WTC11 (cell line): ENCODE measurements around the gene WWC1. TPM values are rescaled to one million over a fixed set of nuclear protein-coding genes. Genes with fewer than 3 reads are reported as not detected.

Experiments used
- ATAC-seq: fragments of 200-7000 bp; cut with Tn5 transposase; 2 replicates; pipeline ENCODE4 v1.10.0; 2021; ENCODE audit warnings: mild to moderate bottlenecking, moderate library complexity
- CTCF ChIA-PET: fragments of 300-600 bp; sonication (Branson Sonifier 250); formaldehyde crosslinking; loops from one replicate; lab custom pipeline; 2021; ENCODE audit warnings: antibody characterized with exemption; lab: Charles Lee
- POLR2A ChIA-PET: fragments of 350-600 bp; sonication (Branson Sonifier 250); formaldehyde crosslinking; loops from one replicate; lab custom pipeline; 2021; ENCODE audit warnings: antibody characterized with exemption; lab: Charles Lee
- DNase-seq: peaks from one replicate; pipeline ENCODE4 v3.0.0; 2021; ENCODE audit warnings: low spot score
- H3K27ac Mint-ChIP-seq: 2 replicates; pipeline ENCODE4 v1.8.0; 2021; ENCODE audit warnings: mixed read lengths
- H3K27me3 Mint-ChIP-seq: 2 replicates; pipeline ENCODE4 v1.8.0; 2021; ENCODE audit warnings: low read depth, mild to moderate bottlenecking, moderate library complexity, mixed read lengths
- H3K36me3 Mint-ChIP-seq: 2 replicates; pipeline ENCODE4 v1.8.0; 2021; ENCODE audit warnings: mixed read lengths
- H3K4me1 Mint-ChIP-seq: 2 replicates; pipeline ENCODE4 v1.8.0; 2022; ENCODE audit warnings: mixed read lengths
- H3K4me3 Mint-ChIP-seq: 2 replicates; pipeline ENCODE4 v1.8.0; 2021; ENCODE audit warnings: mild to moderate bottlenecking, moderate library complexity, mixed read lengths
- H3K9me3 Mint-ChIP-seq: 2 replicates; pipeline ENCODE4 v1.8.0; 2021; ENCODE audit warnings: mixed read lengths
- AFF4 ChIP-seq: sonication (generic); formaldehyde crosslinking; IDR thresholded peaks from 2 replicates; pipeline ENCODE4 v1.8.1; 2023; ENCODE audit warnings: mild to moderate bottlenecking, missing genetic modification reagents, borderline replicate concordance
- AR ChIP-seq: fragments of 250-450 bp; sonication (Bioruptor Pico); IDR thresholded peaks from 2 replicates; pipeline ENCODE4 v1.9.0; 2021; ENCODE audit warnings: mild to moderate bottlenecking
- ATF6 ChIP-seq: sonication (generic); formaldehyde crosslinking; IDR thresholded peaks from 2 replicates; pipeline ENCODE4 v1.8.1; 2023; ENCODE audit warnings: mild to moderate bottlenecking, missing genetic modification reagents
- CBFB ChIP-seq: sonication (generic); formaldehyde crosslinking; IDR thresholded peaks from 2 replicates; pipeline ENCODE4 v1.8.1; 2022; ENCODE audit warnings: mild to moderate bottlenecking, low read depth, missing genetic modification reagents
- CREM ChIP-seq: sonication (generic); formaldehyde crosslinking; IDR thresholded peaks from 2 replicates; pipeline ENCODE4 v1.8.1; 2022; ENCODE audit warnings: mild to moderate bottlenecking, missing genetic modification reagents, moderate library complexity
- ETV6 ChIP-seq: sonication (generic); formaldehyde crosslinking; IDR thresholded peaks from 2 replicates; pipeline ENCODE4 v1.8.1; 2022; ENCODE audit warnings: mild to moderate bottlenecking, missing genetic modification reagents
- NFE2L1 ChIP-seq: sonication (generic); formaldehyde crosslinking; IDR thresholded peaks from 2 replicates; pipeline ENCODE4 v1.8.1; 2023; ENCODE audit warnings: missing genetic modification reagents
- NR1H2 ChIP-seq: sonication (generic); formaldehyde crosslinking; IDR thresholded peaks from 2 replicates; pipeline ENCODE4 v1.9.0; 2021; ENCODE audit warnings: mild to moderate bottlenecking, moderate library complexity, missing genetic modification reagents
- PREB ChIP-seq: sonication (generic); formaldehyde crosslinking; IDR thresholded peaks from 2 replicates; pipeline ENCODE4 v1.8.1; 2022; ENCODE audit warnings: mild to moderate bottlenecking, missing genetic modification reagents, moderate library complexity, borderline replicate concordance
- RORB ChIP-seq: fragments of 250-450 bp; sonication (Bioruptor Pico); IDR thresholded peaks from 2 replicates; pipeline ENCODE4 v1.9.0; 2021; ENCODE audit warnings: mild to moderate bottlenecking
- SMAD3 ChIP-seq: sonication (generic); formaldehyde crosslinking; IDR thresholded peaks from 2 replicates; pipeline ENCODE4 v1.8.0; 2022; ENCODE audit warnings: missing genetic modification reagents, mild to moderate bottlenecking, borderline replicate concordance
- SMAD4 ChIP-seq: sonication (generic); formaldehyde crosslinking; IDR thresholded peaks from 2 replicates; pipeline ENCODE4 v1.8.0; 2022; ENCODE audit warnings: mild to moderate bottlenecking, missing genetic modification reagents
- ZNF138 ChIP-seq: sonication (generic); formaldehyde crosslinking; conservative IDR thresholded peaks from 2 replicates; pipeline ENCODE4 v1.8.1; 2022; ENCODE audit warnings: mild to moderate bottlenecking, moderate library complexity, missing genetic modification reagents
- ZNF416 ChIP-seq: fragments of 250-450 bp; sonication (Bioruptor Pico); IDR thresholded peaks from 2 replicates; pipeline ENCODE4 v1.9.0; 2021; ENCODE audit warnings: mild to moderate bottlenecking, inconsistent platforms
- ZNF671 ChIP-seq: fragments of 250-450 bp; sonication (Bioruptor Pico); IDR thresholded peaks from 2 replicates; pipeline ENCODE4 v1.8.0; 2021; ENCODE audit warnings: mild to moderate bottlenecking
- total RNA-seq: library from RNA; stranded (reverse); gene quantifications from 3 replicates; pipeline ENCODE4 v1.2.3, GENCODE V29; 2021

Gene WWC1
- total RNA-seq, 1 experiment from 2014 or later: 48.4 TPM

- CTCF ChIA-PET: interaction anchor here (0.7 to 1.6 kb wide), 4 partner anchors 12 to 57 kb away, joined by 3 to 5 read pairs (median 4); no protein-coding TSS in a partner anchor
- ATAC-seq (no peak), DNase-seq (no peak)
- Mint-ChIP-seq H3K4me1 (peaks cover 63% of the 10 kb centered on the region), H3K9me3 (no peaks in the 10 kb centered on the region), H3K27me3 (no peaks in the 10 kb centered on the region), H3K4me3 (no peak overlapping the region), H3K36me3 (no peaks in the 10 kb centered on the region), H3K27ac (0 out of 2 replicates have a peak overlapping the region, but pooled peaks have one; percentile 33)
- POLR2A ChIA-PET: interaction anchor here (1.0 to 1.4 kb wide), 2 partner anchors 9 to 31 kb away, joined by 3 read pairs; no protein-coding TSS in a partner anchor
- TF ChIP-seq RORB (CRISPR knock-in tag) (no peak), NFE2L1 (no peak), ZNF416 (CRISPR knock-in tag) (no peak), ZNF671 (CRISPR knock-in tag) (no peak), ATF6 (CRISPR knock-in tag) (no peak), CREM (no peak), PREB (CRISPR knock-in tag) (no peak)
Measured at GRCh38 chr5:168327019-168327421, 35.6 kb downstream of the WWC1 start.

GRCh38 chr5:168327451-168327850 is 36.0 kb downstream of the WWC1 start:
- DNase-seq (no peak), ATAC-seq (no peak)
- Mint-ChIP-seq H3K4me3 (no peak overlapping the region), H3K36me3 (no peaks in the 10 kb centered on the region), H3K9me3 (no peaks in the 10 kb centered on the region), H3K4me1 (peaks cover 67% of the 10 kb centered on the region), H3K27me3 (no peaks in the 10 kb centered on the region), H3K27ac (no peak overlapping the region)
- POLR2A ChIA-PET: interaction anchor here (0.6 to 1.4 kb wide), 3 partner anchors 10 to 108 kb away, joined by 3 to 5 read pairs (median 3); no protein-coding TSS in a partner anchor
- CTCF ChIA-PET: interaction anchor here (0.7 to 2.1 kb wide), 5 partner anchors 12 to 58 kb away, joined by 3 to 11 read pairs (median 4); no protein-coding TSS in a partner anchor
- TF ChIP-seq SMAD3 (CRISPR knock-in tag) (no peak), ZNF138 (CRISPR knock-in tag) (no peak), RORB (CRISPR knock-in tag) (no peak), ETV6 (CRISPR knock-in tag) (no peak), NR1H2 (CRISPR knock-in tag) (no peak)
- TF ChIP-seq, all 79 proteins: peak for 0

- H3K4me3 Mint-ChIP-seq: no peak overlapping the region
- peaks cover 73% of the 10 kb centered on the region for H3K4me1 Mint-ChIP-seq
- ChIA-PET CTCF (interaction anchor here (1.1 to 2.5 kb wide), 4 partner anchors 11 to 58 kb away, joined by 4 to 18 read pairs (median 8); partner anchors contain the start of gene WWC1), POLR2A (interaction anchor here (0.6 to 1.4 kb wide), 3 partner anchors 10 to 108 kb away, joined by 3 to 5 read pairs (median 3); no protein-coding TSS in a partner anchor)
- H3K36me3 Mint-ChIP-seq: no peaks in the 10 kb centered on the region
- H3K27ac Mint-ChIP-seq: peak overlapping the region; percentile 96; the same call in 1 of the 2 replicates
- no peaks in the 10 kb centered on the region for H3K9me3 Mint-ChIP-seq
- ATAC-seq (no peak), DNase-seq (no peak)
- TF ChIP-seq CBFB (CRISPR knock-in tag) (no peak), AR (CRISPR knock-in tag) (no peak), SMAD4 (CRISPR knock-in tag) (no peak), AFF4 (CRISPR knock-in tag) (no peak), NFE2L1 (no peak), ETV6 (CRISPR knock-in tag) (no peak)
- H3K27me3 Mint-ChIP-seq: no peaks in the 10 kb centered on the region
Measured at GRCh38 chr5:168327994-168328393, 36.5 kb downstream of the WWC1 start.
